Endothelial cell of umbilical vein (primary cell): ENCODE measurements around the gene IL4R. TPM values are rescaled to one million over a fixed set of nuclear protein-coding genes. Genes with fewer than 3 reads are reported as not detected.
A peak's percentile ranks its signal among the peaks of the same experiment; 100 is the strongest.

ENCODE experiments used
- BruUV-seq: library from RNA; stranded (reverse); fragments of 400-500 nt; replicated peaks from 2 replicates; lab custom pipeline; 2021; lab: Mats Ljungman, UMichigan
- CTCF ChIA-PET: fragments of 300-600, 350-600 bp; sonication (Branson Sonifier 250); formaldehyde crosslinking; loops from one replicate; lab custom pipeline; 2021; ENCODE audit warnings: antibody characterized with exemption, inconsistent platforms; lab: Charles Lee
- POLR2A ChIA-PET: fragments of 300-600, 350-600 bp; sonication (Branson Sonifier 250); formaldehyde crosslinking; loops from one replicate; lab custom pipeline; 2021; ENCODE audit warnings: antibody characterized with exemption, inconsistent platforms; lab: Charles Lee
- DNase-seq: peaks from one replicate; pipeline ENCODE4 v3.0.0-alpha.2; 2011; ENCODE audit warnings: low read depth, low spot score
- FAIRE-seq: peaks from 2 replicates; lab custom pipeline; 2011; peaks lifted over from hg19 to GRCh38; lab: Jason Lieb, UNC
- H2AFZ ChIP-seq: 2 replicates; pipeline ENCODE4 v1.6.0; 2012; ENCODE audit warnings: low read depth, low read length, control low read depth, inconsistent platforms
- H3K27ac ChIP-seq: 2 replicates; pipeline ENCODE4 v1.5.1; 2011; ENCODE audit warnings: low read depth, mild to moderate bottlenecking, control low read depth, low read length, moderate library complexity; ENCODE audit not compliant: insufficient read depth
- H3K27me3 ChIP-seq, 2 experiments: 2 replicates each; pipeline versions ENCODE4 v1.6.0 to v1.6.1; 2011; ENCODE audit warnings: low read length in 2 of 2, mixed read lengths in 1 of 2; ENCODE audit not compliant: control insufficient read depth in 2 of 2, insufficient read depth in 2 of 2
- H3K36me3 ChIP-seq, 2 experiments: 2 replicates in 1 of 2; 3 replicates in 1 of 2; pipeline ENCODE4 v1.5.1; 2011; ENCODE audit warnings: low read length in 2 of 2, mild to moderate bottlenecking in 1 of 2, moderate library complexity in 1 of 2; ENCODE audit not compliant: control insufficient read depth in 2 of 2, insufficient read depth in 2 of 2; ENCODE audit errors: extremely low read depth in 1 of 2
- H3K4me1 ChIP-seq: 3 replicates; pipeline ENCODE4 v1.5.1; 2011; ENCODE audit warnings: mild to moderate bottlenecking, low read length; ENCODE audit not compliant: control insufficient read depth, insufficient read depth; ENCODE audit errors: extremely low read depth
- H3K4me2 ChIP-seq: 2 replicates; pipeline ENCODE4 v1.6.1; 2011; ENCODE audit warnings: low read length, control low read depth, mixed read lengths; ENCODE audit not compliant: insufficient read depth
- H3K4me3 ChIP-seq, 3 experiments: fragments of 200-600 bp in 1 of 3; sonication (generic), shearing (Covaris generic) in 1 of 3; replicated peaks in 1 of 3; 2 replicates each; pipeline ENCODE4 v1.5.1; 2011 to 2016; ENCODE audit warnings: control low read depth in 3 of 3, low read length in 3 of 3, mild to moderate bottlenecking in 2 of 3, inconsistent platforms in 1 of 3, low read depth in 1 of 3, moderate library complexity in 1 of 3; ENCODE audit not compliant: insufficient read depth in 1 of 3
- H3K79me2 ChIP-seq: 2 replicates; pipeline ENCODE4 v1.6.0; 2012; ENCODE audit warnings: low read length, inconsistent platforms; ENCODE audit not compliant: control insufficient read depth, insufficient read depth
- H3K9ac ChIP-seq: replicated peaks from 2 replicates; pipeline ENCODE3; 2011; ENCODE audit warnings: low read length, control low read depth; ENCODE audit not compliant: insufficient read depth; ENCODE audit errors: extremely low read depth
- H3K9me1 ChIP-seq: replicated peaks from 3 replicates; pipeline ENCODE4 v1.6.0; 2011; ENCODE audit warnings: mild to moderate bottlenecking, low read length; ENCODE audit not compliant: control insufficient read depth, insufficient read depth; ENCODE audit errors: extremely low read depth
- H3K9me3 ChIP-seq: replicated peaks from 2 replicates; pipeline ENCODE4 v1.5.1; 2012; ENCODE audit warnings: low read length, inconsistent platforms; ENCODE audit not compliant: control insufficient read depth, insufficient read depth
- H4K20me1 ChIP-seq: replicated peaks from 2 replicates; pipeline ENCODE3; 2011; ENCODE audit warnings: mild to moderate bottlenecking, low read length; ENCODE audit not compliant: control insufficient read depth, insufficient read depth; ENCODE audit errors: extremely low read depth
- EZH2 ChIP-seq: IDR thresholded peaks from 2 replicates; pipeline ENCODE4 v1.6.1; 2012; ENCODE audit warnings: borderline replicate concordance, low read depth, mild to moderate bottlenecking, moderate library complexity, low read length, inconsistent platforms; ENCODE audit not compliant: severe bottlenecking
- FOS ChIP-seq: IDR thresholded peaks from 2 replicates; pipeline ENCODE4 v1.6.1; 2011; ENCODE audit warnings: mild to moderate bottlenecking, low read length, moderate library complexity, borderline replicate concordance; ENCODE audit not compliant: insufficient read depth
- GATA2 ChIP-seq: IDR thresholded peaks from 2 replicates; pipeline ENCODE4 v1.7.0; 2011; ENCODE audit warnings: low read depth, mild to moderate bottlenecking, moderate library complexity, mixed read lengths, low read length; ENCODE audit not compliant: insufficient read length, insufficient read depth
- JUN ChIP-seq: IDR thresholded peaks from 2 replicates; pipeline ENCODE4 v1.6.1; 2011; ENCODE audit warnings: borderline replicate concordance, low read depth; ENCODE audit not compliant: insufficient read length, insufficient read depth
- MYC ChIP-seq: IDR thresholded peaks from one replicate; pipeline ENCODE4 v1.6.1; 2011; ENCODE audit warnings: mild to moderate bottlenecking, low read depth, low read length
- POLR2A ChIP-seq: IDR thresholded peaks from 2 replicates; pipeline ENCODE4 v1.6.1; 2012; ENCODE audit warnings: low read depth, mild to moderate bottlenecking, control low read depth, low read length
- POLR2AphosphoS5 ChIP-seq: IDR thresholded peaks from 2 replicates; pipeline ENCODE4 v1.6.1; 2012; ENCODE audit warnings: low read depth, mild to moderate bottlenecking, control low read depth, low read length, moderate library complexity; ENCODE audit not compliant: insufficient read depth
- dilution Hi-C: fragments of 300-500 bp; cut with MboI; formaldehyde crosslinking; loops from one replicate; pipeline ENCODE4 v1.15.0; 2019; ENCODE audit warnings: low sequenced_read_pairs; ENCODE audit not compliant: extremely low pct_ligation_motif_present
- intact Hi-C: fragments of 100-400 bp; cut with micrococcal nuclease; formaldehyde crosslinking; loops from one replicate; pipeline ENCODE4 v1.10.0; 2022
- polyA plus RNA-seq, 4 experiments: library from polyadenylated mRNA; depleted of rRNA in 3 of 4; stranded (reverse) in 3 of 4; unstranded in 1 of 4; fragments of >200 nt; gene quantifications; 2 replicates each; pipeline versions ENCODE4 v1.2.1 to v1.2.3, GENCODE V29; 2011 to 2012; ENCODE audit warnings: missing spikeins in 1 of 4
- total RNA-seq: library from RNA; stranded (reverse); gene quantifications from 2 replicates; pipeline ENCODE4 v1.2.3, GENCODE V29; 2021
- TF ChIP-seq, protein P1 (sequence below), 2 donors: IDR thresholded peaks; 1 replicate in 1 of 2; 2 replicates in 1 of 2; pipeline ENCODE4 v1.5.1; 2011; ENCODE audit warnings: low read length in 2 of 2, mild to moderate bottlenecking in 2 of 2, moderate library complexity in 2 of 2, control low read depth in 1 of 2, inconsistent platforms in 1 of 2, low read depth in 1 of 2; ENCODE audit not compliant: insufficient read depth in 1 of 2; ENCODE audit errors: extremely low read depth in 1 of 2
- TF ChIP-seq, protein P2 (sequence below): IDR thresholded peaks from 2 replicates; pipeline ENCODE4 v1.6.1; 2011; ENCODE audit not compliant: insufficient read depth, insufficient read length

Gene IL4R
- total and polyA plus RNA-seq, 2 donors (not counting 3 experiments of a cell fraction or from before 2014, with no cell fraction given) = 138 to 139 TPM

- dilution Hi-C loops = no loop called here
- no TSS peak for BruUV-seq
- Histone ChIP-seq H3K9ac (no peak overlapping the region), H2AFZ (no peak overlapping the region), H3K4me2 (peak overlapping the region; percentile 24), H3K9me3 (no peaks in the 10 kb centered on the region), H3K36me3 (no peaks in the 10 kb centered on the region), H3K9me1 (no peaks in the 10 kb centered on the region), H3K79me2 (no peaks in the 10 kb centered on the region), H3K4me1 (peaks cover 5% of the 10 kb centered on the region), H3K4me3 (no peak overlapping the region), H3K27ac (no peak overlapping the region), H4K20me1 (no peaks in the 10 kb centered on the region), H3K27me3 (no peaks in the 10 kb centered on the region)
- POLR2A ChIA-PET = no interaction called here
- TF ChIP-seq POLR2A = no peak
- FAIRE-seq (no peak), DNase-seq (no peak)
- CTCF ChIA-PET = interaction anchor here (1.1 to 1.4 kb wide), 2 partner anchors 36 to 41 kb away, joined by 3 to 4 read pairs; no protein-coding TSS in a partner anchor
- intact Hi-C loops = no loop called here
These were observed 38.4 kb upstream of the IL4R start for GRCh38 chr16:27275394-27275793.

- Histone ChIP-seq H3K9ac (no peak overlapping the region), H3K4me3 (no peak overlapping the region), H3K27ac (no peak overlapping the region), H3K9me3 (no peaks in the 10 kb centered on the region), H3K9me1 (no peaks in the 10 kb centered on the region), H3K4me1 (peaks cover 6% of the 10 kb centered on the region), H2AFZ (no peak overlapping the region), H3K4me2 (no peak overlapping the region), H3K27me3 (no peaks in the 10 kb centered on the region), H4K20me1 (no peaks in the 10 kb centered on the region), H3K79me2 (no peaks in the 10 kb centered on the region), H3K36me3 (no peaks in the 10 kb centered on the region)
- BruUV-seq = no TSS peak
- FAIRE-seq (no peak), DNase-seq (no peak)
- CTCF ChIA-PET = no interaction called here
- no peak for TF ChIP-seq POLR2A
- no peak for TF ChIP-seq MYC
- TF ChIP-seq FOS = no peak
- TF ChIP-seq GATA2 = no peak
- no peak for TF ChIP-seq JUN
- TF ChIP-seq, protein P1, sequence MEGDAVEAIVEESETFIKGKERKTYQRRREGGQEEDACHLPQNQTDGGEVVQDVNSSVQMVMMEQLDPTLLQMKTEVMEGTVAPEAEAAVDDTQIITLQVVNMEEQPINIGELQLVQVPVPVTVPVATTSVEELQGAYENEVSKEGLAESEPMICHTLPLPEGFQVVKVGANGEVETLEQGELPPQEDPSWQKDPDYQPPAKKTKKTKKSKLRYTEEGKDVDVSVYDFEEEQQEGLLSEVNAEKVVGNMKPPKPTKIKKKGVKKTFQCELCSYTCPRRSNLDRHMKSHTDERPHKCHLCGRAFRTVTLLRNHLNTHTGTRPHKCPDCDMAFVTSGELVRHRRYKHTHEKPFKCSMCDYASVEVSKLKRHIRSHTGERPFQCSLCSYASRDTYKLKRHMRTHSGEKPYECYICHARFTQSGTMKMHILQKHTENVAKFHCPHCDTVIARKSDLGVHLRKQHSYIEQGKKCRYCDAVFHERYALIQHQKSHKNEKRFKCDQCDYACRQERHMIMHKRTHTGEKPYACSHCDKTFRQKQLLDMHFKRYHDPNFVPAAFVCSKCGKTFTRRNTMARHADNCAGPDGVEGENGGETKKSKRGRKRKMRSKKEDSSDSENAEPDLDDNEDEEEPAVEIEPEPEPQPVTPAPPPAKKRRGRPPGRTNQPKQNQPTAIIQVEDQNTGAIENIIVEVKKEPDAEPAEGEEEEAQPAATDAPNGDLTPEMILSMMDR (IDR thresholded peaks at IDR 0.05; ENCODE audit: extremely low read depth in 1 of 2, insufficient read depth in 1 of 2, low read depth in 1 of 2, low read length in 2 of 2) = no peak
- TF ChIP-seq, protein P2, sequence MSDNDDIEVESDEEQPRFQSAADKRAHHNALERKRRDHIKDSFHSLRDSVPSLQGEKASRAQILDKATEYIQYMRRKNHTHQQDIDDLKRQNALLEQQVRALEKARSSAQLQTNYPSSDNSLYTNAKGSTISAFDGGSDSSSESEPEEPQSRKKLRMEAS = no peak
- TF ChIP-seq POLR2AphosphoS5 = no peak
- no peak for TF ChIP-seq EZH2
- dilution Hi-C loops = no loop called here
- intact Hi-C loops = no loop called here
- POLR2A ChIA-PET = no interaction called here
These were observed 32.5 kb upstream of the IL4R start for GRCh38 chr16:27281243-27281642.
